GM12878 (cell line): ENCODE data around the gene MB21D2. TPM values are rescaled to one million over a fixed set of nuclear protein-coding genes. Genes with fewer than 3 reads are reported as not detected.

Source experiments
- ATAC-seq: fragments of 200-7000 bp; cut with Tn5 transposase; 3 replicates; pipeline ENCODE4 v1.9.1; 2020; ENCODE audit warnings: mild to moderate bottlenecking, moderate library complexity
- BruUV-seq: library from RNA; stranded (reverse); fragments of 400-500 nt; replicated peaks from 2 replicates; lab custom pipeline; 2021; lab: Mats Ljungman, UMichigan
- CTCF ChIA-PET: fragments of 300-600 bp; sonication (Branson Sonifier 250); formaldehyde crosslinking; extraction: SDS; loops from one replicate; lab custom pipeline; 2021; ENCODE audit warnings: inconsistent platforms; lab: Yijun Ruan, JAX
- POLR2A ChIA-PET: fragments of 350-600 bp; formaldehyde crosslinking; extraction: SDS; loops from one replicate; lab custom pipeline; 2021; ENCODE audit warnings: inconsistent platforms; lab: Charles Lee
- RAD21 ChIA-PET: fragments of 300-600 bp; sonication (Branson Sonifier 250); formaldehyde crosslinking; loops from one replicate; lab custom pipeline; 2023; ENCODE audit warnings: antibody characterized with exemption; ENCODE audit not compliant: unreplicated experiment; lab: Charles Lee
- SMC1A ChIA-PET: fragments of 300-600 bp; sonication (Branson Sonifier 250); formaldehyde crosslinking; loops from one replicate; lab custom pipeline; 2023; ENCODE audit not compliant: unreplicated experiment, uncharacterized antibody; lab: Charles Lee
- DNase-seq: peaks from one replicate; pipeline ENCODE4 v3.0.0-alpha.2; 2011; ENCODE audit warnings: low read depth, low spot score
- FAIRE-seq: peaks from 3 replicates; lab custom pipeline; 2011; peaks lifted over from hg19 to GRCh38; lab: Jason Lieb, UNC
- H2AFZ ChIP-seq: 2 replicates; pipeline ENCODE4 v1.6.0; 2011; ENCODE audit warnings: low read depth, low read length, control low read depth; ENCODE audit not compliant: control insufficient read depth
- H3K27ac ChIP-seq: 2 replicates; pipeline ENCODE4 v1.5.1; 2011; ENCODE audit warnings: control low read depth; ENCODE audit not compliant: control insufficient read depth, insufficient read depth
- H3K27me3 ChIP-seq, 2 experiments: replicated peaks in 1 of 2; 2 replicates each; pipeline versions ENCODE4 v1.6.0 to v1.6.1; 2011; ENCODE audit warnings: low read length in 1 of 2; ENCODE audit not compliant: control insufficient read depth in 2 of 2, insufficient read depth in 2 of 2
- H3K36me3 ChIP-seq, 2 experiments: 2 replicates each; pipeline ENCODE4 v1.5.1; 2011; ENCODE audit warnings: low read length in 1 of 2; ENCODE audit not compliant: control insufficient read depth in 2 of 2, insufficient read depth in 2 of 2
- H3K4me1 ChIP-seq: 2 replicates; pipeline ENCODE4 v1.6.1; 2011; ENCODE audit warnings: mild to moderate bottlenecking, low read length, moderate library complexity, mixed read lengths; ENCODE audit not compliant: control insufficient read depth, insufficient read depth
- H3K4me2 ChIP-seq: 2 replicates; pipeline ENCODE4 v1.6.0; 2011; ENCODE audit warnings: control low read depth; ENCODE audit not compliant: control insufficient read depth, insufficient read depth
- H3K4me3 ChIP-seq: fragments of 200-600 bp; sonication (generic); 2 replicates; pipeline ENCODE4 v1.5.1; 2016
- H3K79me2 ChIP-seq: 2 replicates; pipeline ENCODE4 v1.6.0; 2011; ENCODE audit warnings: low read length; ENCODE audit not compliant: control insufficient read depth, insufficient read depth
- H3K9ac ChIP-seq: 2 replicates; pipeline ENCODE4 v1.8.0; 2011; ENCODE audit warnings: low read length, control low read depth, mixed read lengths; ENCODE audit not compliant: control insufficient read depth, insufficient read depth
- H3K9me3 ChIP-seq: replicated peaks from 3 replicates; pipeline ENCODE4 v1.5.1; 2011; ENCODE audit warnings: mild to moderate bottlenecking, low read length; ENCODE audit not compliant: control insufficient read depth, insufficient read depth
- H4K20me1 ChIP-seq: 2 replicates; pipeline ENCODE4 v1.6.0; 2011; ENCODE audit not compliant: control insufficient read depth, insufficient read depth
- CEBPB ChIP-seq, 2 experiments: fragments of 150-350 bp in 1 of 2; IDR thresholded peaks; 2 replicates each; pipeline ENCODE4 v1.6.1; 2012 to 2014; ENCODE audit warnings: low read depth in 2 of 2, low read length in 2 of 2, borderline replicate concordance in 1 of 2, inconsistent platforms in 1 of 2
- CHD1 ChIP-seq: IDR thresholded peaks from 2 replicates; pipeline ENCODE4 v1.6.1; 2012; ENCODE audit warnings: low read depth, low read length, improper control_type of control experiment
- CHD4 ChIP-seq: fragments of 200-600 bp; sonication (generic); IDR thresholded peaks from 2 replicates; pipeline ENCODE4 v1.6.1; 2016; ENCODE audit warnings: mild to moderate bottlenecking
- FOS ChIP-seq: IDR thresholded peaks from 3 replicates; pipeline ENCODE4 v1.6.1; 2011; ENCODE audit warnings: borderline replicate concordance; ENCODE audit not compliant: insufficient read length; ENCODE audit errors: extremely low read depth
- KLF5 ChIP-seq: fragments of 450-650 bp; IDR thresholded peaks from 2 replicates; pipeline ENCODE4 v1.6.1; 2014; ENCODE audit warnings: mild to moderate bottlenecking; ENCODE audit not compliant: partially characterized antibody
- MTA3 ChIP-seq: IDR thresholded peaks from 2 replicates; pipeline ENCODE4 v1.6.1; 2012; ENCODE audit warnings: low read length, inconsistent platforms, borderline replicate concordance
- NRF1 ChIP-seq: conservative IDR thresholded peaks from 2 replicates; pipeline ENCODE4 v1.6.1; 2011; ENCODE audit warnings: mild to moderate bottlenecking, low read depth, low read length, improper control_type of control experiment
- RCOR1 ChIP-seq: conservative IDR thresholded peaks from 2 replicates; pipeline ENCODE4 v1.6.1; 2012; ENCODE audit warnings: low read depth, low read length, improper control_type of control experiment
- SPI1 ChIP-seq: IDR thresholded peaks from 2 replicates; pipeline ENCODE4 v1.6.1; 2011; ENCODE audit warnings: low read depth, mild to moderate bottlenecking, low read length, moderate library complexity, borderline replicate concordance; ENCODE audit not compliant: insufficient read depth
- SREBF2 ChIP-seq: IDR thresholded peaks from 2 replicates; pipeline ENCODE4 v1.6.1; 2012; ENCODE audit warnings: mild to moderate bottlenecking, low read length
- SUPT20H ChIP-seq: IDR thresholded peaks from 2 replicates; pipeline ENCODE4 v1.6.1; 2011; ENCODE audit warnings: low read depth, mild to moderate bottlenecking, low read length, moderate library complexity, borderline replicate concordance; ENCODE audit not compliant: control insufficient read depth
- WRNIP1 ChIP-seq: IDR thresholded peaks from 2 replicates; pipeline ENCODE4 v1.6.1; 2011; ENCODE audit warnings: low read depth, low read length, improper control_type of control experiment, borderline replicate concordance
- WGBS: methylation state at CpG from one replicate; pipeline ENCODE4 v1.1.6; 2016; ENCODE audit warnings: low lambda C conversion rate; ENCODE audit not compliant: insufficient replicate concordance, insufficient coverage; ENCODE audit errors: missing lambda C conversion rate; 5-methylcytosine and 5-hydroxymethylcytosine counted together
- in situ Hi-C: fragments of 300-500 bp; cut with MboI; formaldehyde crosslinking; loops from 9 replicates; pipeline ENCODE4 v1.14.3; 2018; ENCODE audit warnings: mixed read lengths
- intact Hi-C: fragments of 100-400 bp; cut with micrococcal nuclease; formaldehyde crosslinking; loops from one replicate; pipeline ENCODE4 v1.14.2; 2022; ENCODE audit not compliant: unreplicated experiment
- polyA plus RNA-seq, 11 experiments: library from polyadenylated mRNA; depleted of rRNA in 4 of 11; unstranded in 6 of 11; stranded (reverse) in 5 of 11; fragments of >200 nt; fragmentation: Nextera tagmentation in 4 of 11; fragmentation: Illumina TruSeq in 1 of 11; extraction: Ambion mirVana in 4 of 11; extraction: Trizol in 1 of 11; gene quantifications; 1 replicate in 1 of 11; 2 replicates in 10 of 11; pipeline versions ENCODE4 v1.2.1 to v1.2.3, GENCODE V29; 2011 to 2016; ENCODE audit warnings: inconsistent platforms in 2 of 11, missing spikeins in 2 of 11, low read depth in 1 of 11
- total RNA-seq, 4 experiments: library from RNA; depleted of rRNA in 3 of 4; stranded (reverse); fragments of >200 nt in 3 of 4; fragmentation: Illumina TruSeq in 1 of 4; extraction: Trizol in 1 of 4; gene quantifications; 2 replicates each; pipeline versions ENCODE4 v1.2.1 to v1.2.3, GENCODE V29; 2013 to 2021
- TF ChIP-seq, protein P1 (sequence below): fragments of 450-650 bp; formaldehyde crosslinking; IDR thresholded peaks from 2 replicates; pipeline ENCODE4 v1.4.0; 2022; ENCODE audit warnings: mild to moderate bottlenecking, moderate library complexity

Gene MB21D2
- total and polyA plus RNA-seq, 10 of the 15 experiments (the other 5 are each of a cell fraction or from before 2014, with no cell fraction given): 7.9 to 21.2 (median 15.3) TPM

DNA sequence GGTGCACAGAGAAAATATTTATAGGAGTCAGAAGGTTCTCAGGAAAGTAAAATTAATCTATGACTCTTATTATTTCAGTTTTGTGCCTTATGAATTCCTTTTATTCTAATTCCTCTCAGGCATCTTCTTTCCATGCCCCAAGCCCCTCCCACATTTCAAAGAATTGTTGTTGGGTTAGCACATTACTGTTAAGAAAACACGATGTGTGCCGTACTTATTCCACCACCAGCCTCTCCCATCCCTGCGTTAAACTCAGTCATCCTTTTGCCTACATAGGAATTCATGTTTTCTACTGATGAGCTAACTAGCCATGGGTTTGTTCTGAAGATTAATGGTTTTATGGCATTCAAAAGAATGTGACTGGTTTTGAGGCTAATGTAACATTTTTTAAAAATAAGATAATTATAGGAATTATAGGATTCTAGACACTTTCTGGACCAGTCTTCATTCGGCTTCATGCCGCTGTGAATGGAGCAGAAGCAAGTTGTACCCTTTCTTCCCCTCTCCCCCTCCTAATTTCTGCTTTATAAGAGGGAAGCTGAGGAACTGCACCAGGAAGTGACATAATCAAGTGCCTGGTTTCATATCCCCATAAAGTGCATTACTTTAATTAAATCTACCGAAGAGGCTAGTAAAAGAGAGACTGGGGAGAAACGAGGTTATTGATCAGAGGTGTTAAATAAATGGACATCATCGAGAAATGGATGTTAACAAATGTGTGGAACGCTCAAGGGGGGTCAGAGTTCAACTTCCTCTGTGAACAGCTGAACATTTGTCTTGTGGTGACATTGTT lies 12.3 kb upstream of the MB21D2 start:
- FAIRE-seq (no peak), ATAC-seq (no peak; the same call in 2 of the 3 replicates), DNase-seq (no peak)
- ChIA-PET POLR2A (interaction anchor here (1.4 kb wide), 1 partner anchor 11 kb away, joined by 3 read pairs; no protein-coding TSS in a partner anchor), SMC1A (interaction anchor here (1.1 kb wide), 2 partner anchors 15 to 116 kb away, joined by 3 to 7 read pairs; no protein-coding TSS in a partner anchor), RAD21 (no interaction called here), CTCF (interaction anchor here (0.6 to 3.8 kb wide), 8 partner anchors 8 to 117 kb away, joined by 3 to 13 read pairs (median 4); no protein-coding TSS in a partner anchor)
- Histone ChIP-seq H3K4me1 (no peaks in the 10 kb centered on the region), H3K4me2 (no peak overlapping the region), H3K79me2 (no peaks in the 10 kb centered on the region), H3K9me3 (no peaks in the 10 kb centered on the region), H3K27me3 (no peaks in the 10 kb centered on the region), H4K20me1 (no peaks in the 10 kb centered on the region), H3K9ac (no peak overlapping the region), H2AFZ (no peak overlapping the region), H3K27ac (no peak overlapping the region), H3K4me3 (no peak overlapping the region), H3K36me3 (no peaks in the 10 kb centered on the region)
- in situ Hi-C loops: no loop called here
- intact Hi-C loops: no loop called here
- TF ChIP-seq RCOR1 (no peak), WRNIP1 (no peak), NRF1 (no peak), SPI1 (peak; percentile 7; the same call in 1 of the 2 replicates)
- BruUV-seq: no TSS peak
- WGBS: 62% methylated on average over 9 of the region's 9 CpGs

DNA sequence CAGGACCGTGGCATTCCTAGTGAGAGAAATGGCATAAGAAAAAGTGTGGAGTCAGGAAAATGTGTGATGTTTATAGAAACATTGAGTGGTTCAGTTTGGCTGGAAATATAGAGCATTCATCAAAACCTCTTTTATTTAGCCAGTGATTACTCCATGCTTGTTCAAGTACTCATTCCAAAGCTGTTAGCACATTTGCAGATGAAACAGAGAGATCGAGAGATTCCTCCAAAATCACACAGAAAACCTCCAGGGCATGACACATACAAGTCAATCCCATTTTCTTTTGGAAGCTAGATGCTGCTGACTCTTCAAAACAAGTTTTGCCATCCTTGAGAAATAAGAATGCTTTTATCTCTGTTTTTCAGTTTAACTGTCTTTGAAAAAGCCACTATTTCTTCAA lies 11.5 kb upstream of the MB21D2 start:
- H4K20me1 ChIP-seq: no peaks in the 10 kb centered on the region
- POLR2A ChIA-PET: interaction anchor here (1.4 kb wide), 1 partner anchor 11 kb away, joined by 3 read pairs; no protein-coding TSS in a partner anchor
- no peaks in the 10 kb centered on the region for H3K4me1 ChIP-seq
- no TSS peak for BruUV-seq
- in situ Hi-C loops: no loop called here
- no peak overlapping the region for H2AFZ ChIP-seq
- WGBS: 60% methylated on average over 2 of the region's 2 CpGs
- no peak overlapping the region for H3K27ac ChIP-seq
- H3K9me3 ChIP-seq: no peaks in the 10 kb centered on the region
- H3K79me2 ChIP-seq: no peaks in the 10 kb centered on the region
- intact Hi-C loops: no loop called here
- H3K4me3 ChIP-seq: no peak overlapping the region
- no peak for ATAC-seq
- RAD21 ChIA-PET: interaction anchor here (1.3 kb wide), 1 partner anchor 14 kb away, joined by 4 read pairs; no protein-coding TSS in a partner anchor
- H3K9ac ChIP-seq: no peak overlapping the region
- H3K4me2 ChIP-seq: no peak overlapping the region
- no peaks in the 10 kb centered on the region for H3K27me3 ChIP-seq
- SMC1A ChIA-PET: interaction anchor here (0.6 to 1.1 kb wide), 4 partner anchors 11 to 116 kb away, joined by 3 to 7 read pairs (median 5); partner anchors contain the start of gene MB21D2
- CTCF ChIA-PET: interaction anchor here (1.0 to 3.8 kb wide), 6 partner anchors 9 to 116 kb away, joined by 3 to 13 read pairs (median 6); no protein-coding TSS in a partner anchor
- H3K36me3 ChIP-seq: no peaks in the 10 kb centered on the region
- DNase-seq: no peak
- peak; percentile 7 for FAIRE-seq
- TF ChIP-seq SREBF2 (no peak), FOS (no peak), WRNIP1 (no peak), SUPT20H (no peak), CEBPB (IDR thresholded peaks at IDR 0.05; ENCODE audit: borderline replicate concordance in 1 of 2, low read depth in 2 of 2, low read length in 2 of 2) (no peak), KLF5 (no peak), CHD1 (no peak), CHD4 (no peak), MTA3 (no peak)
- TF ChIP-seq, protein P1, sequence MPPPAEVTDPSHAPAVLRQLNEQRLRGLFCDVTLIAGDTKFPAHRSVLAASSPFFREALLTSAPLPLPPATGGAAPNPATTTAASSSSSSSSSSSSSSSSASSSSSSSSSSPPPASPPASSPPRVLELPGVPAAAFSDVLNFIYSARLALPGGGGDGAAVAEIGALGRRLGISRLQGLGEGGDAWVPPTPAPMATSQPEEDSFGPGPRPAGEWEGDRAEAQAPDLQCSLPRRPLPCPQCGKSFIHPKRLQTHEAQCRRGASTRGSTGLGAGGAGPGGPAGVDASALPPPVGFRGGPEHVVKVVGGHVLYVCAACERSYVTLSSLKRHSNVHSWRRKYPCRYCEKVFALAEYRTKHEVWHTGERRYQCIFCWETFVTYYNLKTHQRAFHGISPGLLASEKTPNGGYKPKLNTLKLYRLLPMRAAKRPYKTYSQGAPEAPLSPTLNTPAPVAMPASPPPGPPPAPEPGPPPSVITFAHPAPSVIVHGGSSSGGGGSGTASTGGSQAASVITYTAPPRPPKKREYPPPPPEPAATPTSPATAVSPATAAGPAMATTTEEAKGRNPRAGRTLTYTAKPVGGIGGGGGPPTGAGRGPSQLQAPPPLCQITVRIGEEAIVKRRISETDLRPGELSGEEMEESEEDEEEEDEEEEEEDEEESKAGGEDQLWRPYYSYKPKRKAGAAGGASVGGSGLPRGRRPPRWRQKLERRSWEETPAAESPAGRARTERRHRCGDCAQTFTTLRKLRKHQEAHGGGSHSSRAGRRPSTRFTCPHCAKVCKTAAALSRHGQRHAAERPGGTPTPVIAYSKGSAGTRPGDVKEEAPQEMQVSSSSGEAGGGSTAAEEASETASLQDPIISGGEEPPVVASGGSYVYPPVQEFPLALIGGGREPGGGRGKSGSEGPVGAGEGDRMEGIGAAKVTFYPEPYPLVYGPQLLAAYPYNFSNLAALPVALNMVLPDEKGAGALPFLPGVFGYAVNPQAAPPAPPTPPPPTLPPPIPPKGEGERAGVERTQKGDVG (CRISPR knock-in tag): no peak
